ENCODE data around the gene TMEM208. TPM values are rescaled to one million over a fixed set of nuclear protein-coding genes. Genes with fewer than 3 reads are reported as not detected.

TMEM208 gene
- polyA plus RNA-seq, 1 donor = 18.6 TPM

GRCh38 chr16:67191995-67192681, 34.8 kb upstream of the TMEM208 start, which contains the start of gene E2F4:
E2F4 (plus strand) TSS chr16:67192155; CDS start chr16:67192228, 73 bp downstream.
- peak; percentile 76 for DNase-seq (ENCODE audit: low read depth)

- DNase-seq (ENCODE audit: low read depth) = no peak
Measured at GRCh38 chr16:67192781-67193361, 34.1 kb upstream of the TMEM208 start.

- DNase-seq (ENCODE audit: low read depth) = no peak
Measured at GRCh38 chr16:67193536-67193935, 33.4 kb upstream of the TMEM208 start.

GRCh38 chr16:67194260-67194659, 32.7 kb upstream of the TMEM208 start:
- DNase-seq (ENCODE audit: low read depth) = no peak

GRCh38 chr16:67195676-67196075, 31.3 kb upstream of the TMEM208 start:
- DNase-seq (ENCODE audit: low read depth) = no peak

- no peak for DNase-seq (ENCODE audit: low read depth)
Measured at GRCh38 chr16:67196881-67197280, 30.0 kb upstream of the TMEM208 start.

- DNase-seq (ENCODE audit: low read depth) = no peak
Measured at GRCh38 chr16:67197704-67198103, 29.2 kb upstream of the TMEM208 start.

GRCh38 chr16:67198238-67198734, 28.6 kb upstream of the TMEM208 start:
- no peak for DNase-seq (ENCODE audit: low read depth)

- DNase-seq (ENCODE audit: low read depth) = no peak
Measured at GRCh38 chr16:67199011-67199807, 27.7 kb upstream of the TMEM208 start, which contains the start of gene ELMO3. ELMO3 (plus strand) TSS chr16:67199131; CDS start chr16:67199327, 196 bp downstream.

GRCh38 chr16:67199808-67200198, 27.1 kb upstream of the TMEM208 start:
- no peak for DNase-seq (ENCODE audit: low read depth)

GRCh38 chr16:67200491-67200890, 26.4 kb upstream of the TMEM208 start:
- no peak for DNase-seq (ENCODE audit: low read depth)

- DNase-seq (ENCODE audit: low read depth) = no peak
Measured at GRCh38 chr16:67201411-67202345, 25.3 kb upstream of the TMEM208 start.

- no peak for DNase-seq (ENCODE audit: low read depth)
Measured at GRCh38 chr16:67202426-67202825, 24.5 kb upstream of the TMEM208 start.

- DNase-seq (ENCODE audit: low read depth) = no peak
Measured at GRCh38 chr16:67202956-67203493, 23.9 kb upstream of the TMEM208 start.

- no peak for DNase-seq (ENCODE audit: low read depth)
Measured at GRCh38 chr16:67204076-67204475, 22.9 kb upstream of the TMEM208 start.

GRCh38 chr16:67206129-67206837, 20.6 kb upstream of the TMEM208 start:
- no peak for DNase-seq (ENCODE audit: low read depth)

- no peak for DNase-seq (ENCODE audit: low read depth)
Measured at GRCh38 chr16:67206838-67207248, 20.1 kb upstream of the TMEM208 start.

GRCh38 chr16:67207249-67208091, 19.5 kb upstream of the TMEM208 start:
- DNase-seq (ENCODE audit: low read depth) = no peak

- no peak for DNase-seq (ENCODE audit: low read depth)
Measured at GRCh38 chr16:67208154-67208896, 18.6 kb upstream of the TMEM208 start.

All from forelimb muscle (tissue), 1 donor.